Aorta (tissue), 5 donors: ENCODE data around the gene PTPRN2. TPM values are rescaled to one million over a fixed set of nuclear protein-coding genes. Genes with fewer than 3 reads are reported as not detected.
A peak's percentile ranks its signal among the peaks of the same experiment; 100 is the strongest.

Source experiments
- ATAC-seq: fragments of 200-7000 bp; cut with Tn5 transposase; one replicate; pipeline ENCODE4 v1.9.1; 2022; ENCODE audit warnings: moderate library complexity; ENCODE audit not compliant: low FRiP score
- DNase-seq, 2 donors: peaks; one replicate each; pipeline ENCODE4 v3.0.0-alpha.2; 2020
- H3K27ac ChIP-seq, 2 donors: one replicate each; pipeline ENCODE4 v1.5.1; 2013; ENCODE audit warnings: low read length in 2 of 2, mild to moderate bottlenecking in 2 of 2, moderate library complexity in 2 of 2, control low read depth in 1 of 2, inconsistent platforms in 1 of 2, low read depth in 1 of 2
- H3K27me3 ChIP-seq, 2 donors: one replicate each; pipeline ENCODE4 v1.6.1; 2013; ENCODE audit warnings: control low read depth in 1 of 2, low read length in 1 of 2, mild to moderate bottlenecking in 1 of 2, moderate library complexity in 1 of 2; ENCODE audit not compliant: insufficient read depth in 2 of 2, control insufficient read depth in 1 of 2
- H3K36me3 ChIP-seq, 2 donors: one replicate each; pipeline ENCODE4 v1.6.1; 2013; ENCODE audit warnings: control low read depth in 1 of 2, low read length in 1 of 2, mild to moderate bottlenecking in 1 of 2; ENCODE audit not compliant: insufficient read depth in 2 of 2, control insufficient read depth in 1 of 2
- H3K4me1 ChIP-seq, 2 donors: one replicate each; pipeline ENCODE4 v1.6.1; 2013; ENCODE audit warnings: low read length in 2 of 2, control low read depth in 1 of 2, mild to moderate bottlenecking in 1 of 2, moderate library complexity in 1 of 2; ENCODE audit not compliant: insufficient read depth in 2 of 2, control insufficient read depth in 1 of 2
- H3K4me3 ChIP-seq, 2 donors: one replicate each; pipeline ENCODE4 v1.5.1; 2013; ENCODE audit warnings: low read length in 2 of 2, control low read depth in 1 of 2, mild to moderate bottlenecking in 1 of 2
- H3K9me3 ChIP-seq: one replicate; pipeline ENCODE4 v1.6.1; 2013; ENCODE audit warnings: mild to moderate bottlenecking, low read length; ENCODE audit not compliant: control insufficient read depth
- WGBS, 2 donors: extraction: QIAGEN DNeasy Blood & Tissue Kit; methylation state at CpG; one replicate each; pipeline ENCODE4 v1.1.7; 2013; 5-methylcytosine and 5-hydroxymethylcytosine counted together
- intact Hi-C, 2 donors: fragments of 100-400 bp; cut with DNase I; formaldehyde crosslinking; loops; one replicate each; pipeline versions ENCODE4 v1.14.2 to v1.15.0; 2022
- polyA plus RNA-seq, 2 donors: library from polyadenylated mRNA; stranded (reverse); fragments of 200-250 nt; gene quantifications; one replicate each; pipeline ENCODE4 v1.2.3, GENCODE V29; 2013
- total RNA-seq, 2 donors: library from RNA; stranded (reverse); fragmentation: NEBNext Ultra II Directional; extraction: Animal tissue kit (Norgen Biotek cat#: 25700); gene quantifications; one replicate each; pipeline ENCODE4 v1.2.1, GENCODE V29; 2021
- donor health status: healthy with polysubstance abuse.
- donor health status: Bipolar disorder and iron deficiency.
- donor health status: DM: no; HTN: no; CAD: no.
- donor health status: DM: no; HTN: no; CAD: no.
- donor health status: DM: yes; HTN: yes; CAD: no.

PTPRN2 gene
- total and polyA plus RNA-seq, 4 donors, result 0.67 to 3.3 (median 1.4) TPM

DNA sequence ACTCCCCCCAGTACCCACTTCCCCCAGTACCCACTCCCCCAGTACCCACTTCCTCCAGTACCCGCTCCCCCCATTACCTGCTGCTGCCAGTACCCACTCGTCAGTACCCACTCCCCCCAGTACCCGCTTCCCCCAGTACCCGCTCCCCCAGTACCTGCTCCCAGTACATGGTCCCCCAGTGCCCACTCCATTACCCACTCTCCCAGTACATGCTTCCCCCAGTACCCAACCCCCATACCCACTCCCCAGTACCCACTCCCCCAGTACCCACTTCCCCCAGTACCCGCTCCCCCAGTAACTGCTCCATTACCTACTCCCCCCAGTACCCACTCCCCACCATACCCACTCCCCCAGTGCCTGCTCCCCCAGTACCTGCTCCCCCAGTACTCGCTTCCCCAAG, 700.2 kb downstream of the PTPRN2 start:
- Histone ChIP-seq H3K36me3 (no peaks in the 10 kb centered on the region), H3K9me3 (no peaks in the 10 kb centered on the region), H3K27me3 (no peaks in the 10 kb centered on the region), H3K27ac (no peak overlapping the region), H3K4me3 (no peak overlapping the region), H3K4me1 (no peaks in the 10 kb centered on the region)
- WGBS, 2 donors, result 75 to 83% methylated on average over 6 of the region's 6 CpGs
- DNase-seq, result peak in 1 of 2 donors; percentile 45
- intact Hi-C loops, result no loop called here
- ATAC-seq, result no peak

DNA sequence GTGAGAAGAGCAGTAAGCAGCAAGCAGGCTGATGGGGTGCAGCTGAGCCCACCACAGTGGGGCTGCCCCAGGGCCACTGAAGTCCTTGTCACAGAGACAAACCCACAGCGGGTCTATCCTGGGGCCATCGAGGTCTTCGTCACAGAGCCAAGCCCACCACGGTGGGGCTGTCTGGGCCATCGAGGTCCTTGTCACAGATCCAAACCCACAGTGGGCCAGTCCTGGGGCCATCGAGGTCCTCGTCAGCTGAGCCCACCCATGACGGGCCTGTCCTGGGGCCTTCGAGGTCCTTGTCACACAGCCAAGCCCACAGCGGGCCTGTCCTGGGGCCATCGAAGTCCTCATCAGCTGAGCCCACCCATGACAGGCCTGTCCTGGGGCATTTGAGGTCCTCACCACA, 700.9 kb downstream of the PTPRN2 start:
- ATAC-seq, result no peak
- H3K36me3 ChIP-seq, result no peaks in the 10 kb centered on the region
- 83% methylated on average over 11 of the region's 11 CpGs for whole genome bisulfite sequencing, 2 donors
- H3K4me1 ChIP-seq, result no peaks in the 10 kb centered on the region
- intact Hi-C loops, result no loop called here
- peak in 1 of 2 donors; percentile 32 for DNase-seq
- no peak overlapping the region for H3K27ac ChIP-seq
- H3K4me3 ChIP-seq, result no peak overlapping the region
- no peaks in the 10 kb centered on the region for H3K27me3 ChIP-seq
- peaks cover 1% of the 10 kb centered on the region for H3K9me3 ChIP-seq

DNA sequence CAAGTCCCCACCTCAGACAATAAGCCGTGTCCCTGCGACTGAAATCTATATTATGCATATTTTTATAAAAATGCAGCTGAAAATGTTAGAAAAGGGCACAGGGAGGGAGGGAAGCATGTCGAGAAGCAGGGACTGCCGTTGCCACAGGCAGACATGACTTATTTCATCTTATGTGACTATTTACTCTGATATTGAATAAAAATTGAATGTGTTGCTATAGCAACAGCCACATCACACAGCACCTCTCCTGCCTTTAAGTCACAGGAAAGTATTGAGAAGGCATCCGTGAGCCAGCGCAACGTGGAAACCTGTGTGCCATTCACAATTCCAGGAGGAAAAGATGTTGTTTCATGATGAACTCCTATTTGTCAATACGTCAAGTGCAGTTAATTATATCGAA, 701.4 kb downstream of the PTPRN2 start:
- no peak overlapping the region for H3K4me3 ChIP-seq
- H3K27me3 ChIP-seq, result no peaks in the 10 kb centered on the region
- intact Hi-C loops, result no loop called here
- ATAC-seq, result no peak
- peaks cover 3% of the 10 kb centered on the region for H3K9me3 ChIP-seq
- H3K4me1 ChIP-seq, result no peaks in the 10 kb centered on the region
- 74 to 77% methylated on average over 9 of the region's 9 CpGs for WGBS, 2 donors
- H3K36me3 ChIP-seq, result no peaks in the 10 kb centered on the region
- DNase-seq, result no peak
- no peak overlapping the region for H3K27ac ChIP-seq

DNA sequence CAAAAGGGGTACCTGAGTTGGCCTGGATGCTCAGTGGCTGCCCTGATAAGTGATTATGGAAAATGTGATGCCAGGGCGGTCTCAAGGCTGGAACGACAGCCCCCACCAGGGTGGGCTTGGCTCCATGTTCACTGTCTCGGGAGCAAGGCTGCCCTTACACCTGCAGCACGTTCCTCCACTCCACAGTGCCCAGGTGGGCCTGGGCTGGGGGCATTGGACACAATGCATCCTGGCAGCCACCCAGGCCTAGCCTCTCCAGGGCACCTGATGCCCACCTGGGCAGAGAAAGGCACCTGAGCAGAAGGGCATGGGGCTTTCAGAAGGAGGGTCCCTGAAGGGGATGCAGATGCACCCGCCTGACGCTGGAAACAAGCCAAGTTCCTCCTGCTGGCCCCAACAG, 702.5 kb downstream of the PTPRN2 start:
- H3K4me3 ChIP-seq, result no peak overlapping the region
- ATAC-seq (no peak), DNase-seq (peak in 1 of 2 donors; percentile 36)
- no peaks in the 10 kb centered on the region for H3K4me1 ChIP-seq
- H3K36me3 ChIP-seq, result no peaks in the 10 kb centered on the region
- no peaks in the 10 kb centered on the region for H3K27me3 ChIP-seq
- H3K27ac ChIP-seq, result no peak overlapping the region
- peaks cover 4% of the 10 kb centered on the region for H3K9me3 ChIP-seq
- intact Hi-C loops, result no loop called here
- WGBS, 2 donors, result 70 to 77% methylated on average over 6 of the region's 6 CpGs

DNA sequence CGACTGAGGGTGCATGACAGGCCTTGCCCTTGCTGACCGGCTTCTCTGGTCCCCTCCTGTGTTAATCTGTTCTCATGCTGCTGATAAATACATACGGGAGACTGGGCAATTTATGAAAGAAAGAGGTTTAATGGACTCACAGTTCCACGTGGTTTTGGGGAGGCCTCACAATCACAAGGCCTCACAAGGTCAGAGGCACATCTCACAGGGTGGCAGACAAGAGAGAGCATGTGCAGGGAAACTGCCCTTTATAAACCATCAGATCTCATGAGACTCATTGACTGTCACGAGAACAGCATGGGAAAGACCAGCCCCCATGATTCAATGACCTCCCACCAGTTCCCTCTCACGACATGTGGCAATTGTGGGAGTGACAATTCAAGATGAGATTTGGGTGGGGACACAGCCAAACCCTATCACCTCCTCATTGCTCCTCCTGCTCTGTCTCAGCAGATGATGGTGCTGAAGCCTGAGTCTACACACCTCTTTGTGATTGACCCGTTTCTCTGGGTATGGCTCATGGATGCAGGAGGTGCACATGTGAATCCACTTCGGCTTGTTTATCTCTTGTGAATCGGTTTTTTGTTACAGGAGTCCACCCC, 703.1 kb downstream of the PTPRN2 start:
- ATAC-seq, result no peak
- Histone ChIP-seq H3K4me1 (no peaks in the 10 kb centered on the region), H3K27ac (no peak overlapping the region), H3K9me3 (peaks cover 4% of the 10 kb centered on the region), H3K4me3 (no peak overlapping the region), H3K27me3 (no peaks in the 10 kb centered on the region), H3K36me3 (no peaks in the 10 kb centered on the region)
- WGBS, 2 donors, result 80 to 83% methylated on average over 9 of the region's 9 CpGs
- intact Hi-C loops, result no loop called here
- no peak for DNase-seq

DNA sequence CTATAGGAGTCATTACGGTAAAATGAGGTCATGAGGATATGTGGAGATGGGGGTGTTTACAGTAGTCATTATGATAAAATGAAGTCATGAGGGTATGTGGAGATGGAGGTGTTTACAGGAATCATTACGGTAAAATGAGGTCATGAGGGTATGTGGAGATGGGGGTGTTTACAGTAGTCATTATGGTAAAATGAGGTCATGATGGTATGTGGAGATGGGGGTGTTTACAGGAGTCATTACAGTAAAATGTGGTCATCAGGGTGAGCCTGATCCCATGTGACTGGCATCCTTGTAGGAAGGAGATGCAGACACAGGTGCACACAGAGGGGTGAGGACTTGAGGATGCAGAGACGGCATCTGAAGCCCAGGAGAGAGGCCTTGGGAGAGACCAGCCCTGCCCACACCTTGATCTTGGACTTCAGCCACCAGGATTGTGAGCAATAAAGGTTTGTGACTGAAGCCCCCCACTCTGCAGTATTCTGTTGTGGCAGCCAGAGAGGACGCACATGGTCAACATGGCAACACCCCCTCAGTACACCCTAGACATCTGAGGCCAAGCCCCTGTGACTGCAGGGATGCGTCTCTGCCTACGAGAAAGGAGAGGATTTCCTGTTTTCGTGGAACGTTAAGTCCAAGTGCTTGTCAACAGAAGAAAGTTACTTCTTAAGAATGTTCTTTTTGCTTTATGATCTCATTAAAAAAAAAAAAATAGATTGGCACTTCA, 706.4 kb downstream of the PTPRN2 start:
- DNase-seq (no peak), ATAC-seq (no peak)
- Histone ChIP-seq H3K4me1 (no peaks in the 10 kb centered on the region), H3K36me3 (no peaks in the 10 kb centered on the region), H3K27me3 (no peaks in the 10 kb centered on the region), H3K4me3 (no peak overlapping the region), H3K9me3 (peaks cover 4% of the 10 kb centered on the region), H3K27ac (no peak overlapping the region)
- 80 to 85% methylated on average over 8 of the region's 8 CpGs for WGBS, 2 donors
- intact Hi-C loops, result no loop called here

DNA sequence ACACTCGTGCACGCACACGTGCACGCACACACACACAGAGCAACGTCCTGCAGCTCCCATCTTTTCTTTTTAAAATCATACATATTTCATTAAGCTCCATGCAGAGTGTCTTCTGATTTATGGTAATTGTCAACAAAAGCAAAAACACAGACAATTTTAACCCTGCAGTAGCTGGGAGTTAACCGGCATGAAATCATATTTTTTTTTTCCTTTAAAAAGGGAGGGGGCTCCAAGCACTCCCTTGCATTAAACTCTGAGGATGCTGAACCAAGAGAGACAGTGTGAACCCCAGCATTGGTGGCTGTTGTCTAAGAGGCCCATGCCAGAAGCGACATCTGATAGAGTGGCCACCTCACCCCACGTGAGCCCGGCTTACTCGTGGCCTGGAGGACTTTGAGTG, 708.2 kb downstream of the PTPRN2 start:
- intact Hi-C loops, result no loop called here
- DNase-seq (no peak), ATAC-seq (no peak)
- WGBS, 2 donors, result 85 to 88% methylated on average over 10 of the region's 10 CpGs
- Histone ChIP-seq H3K27me3 (no peaks in the 10 kb centered on the region), H3K9me3 (peaks cover 4% of the 10 kb centered on the region), H3K27ac (no peak overlapping the region), H3K4me3 (no peak overlapping the region), H3K36me3 (no peaks in the 10 kb centered on the region), H3K4me1 (no peaks in the 10 kb centered on the region)

DNA sequence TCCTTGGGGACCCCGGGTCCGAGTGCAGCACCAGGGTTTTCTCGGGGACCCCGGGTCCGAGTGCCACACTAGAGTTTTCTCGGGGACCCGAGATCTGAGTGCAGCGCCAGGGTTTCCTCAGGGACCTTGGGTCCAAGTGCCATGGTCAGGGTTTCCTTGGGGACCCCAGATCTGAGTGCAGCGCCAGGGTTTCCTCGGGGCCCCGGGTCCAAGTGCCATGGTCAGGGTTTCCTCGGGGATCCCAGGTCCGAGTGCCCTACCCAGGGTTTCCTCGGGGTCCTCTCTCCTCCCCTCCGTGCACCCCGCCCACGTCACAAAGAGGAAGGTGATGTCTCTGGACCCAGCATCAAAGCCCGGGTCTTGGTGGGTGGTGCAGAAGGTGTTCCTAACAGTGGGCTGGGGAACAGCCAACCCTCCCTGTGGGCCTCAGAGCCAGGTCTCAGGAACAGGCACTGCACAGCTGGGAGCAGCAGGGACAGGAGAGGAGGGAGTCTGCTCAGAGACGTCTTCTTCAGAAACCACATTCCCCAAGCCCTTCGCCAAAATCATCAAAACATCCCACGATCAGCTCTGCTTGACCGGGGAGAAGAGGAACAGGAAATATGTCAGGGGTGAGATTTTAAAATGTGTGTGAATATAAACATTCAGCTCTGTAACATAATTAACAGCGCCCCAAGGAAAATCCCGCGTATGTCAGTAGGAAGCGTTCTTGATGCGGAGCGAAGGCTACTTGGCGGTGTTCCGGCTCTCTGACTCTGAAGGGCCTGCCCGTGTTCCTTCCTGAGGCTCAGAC, 710.1 kb downstream of the PTPRN2 start:
- intact Hi-C loops, result no loop called here
- no peak for ATAC-seq

More for the DNA sequence above, 710.1 kb downstream of the PTPRN2 start:
- no peak for DNase-seq
- Histone ChIP-seq H3K36me3 (no peaks in the 10 kb centered on the region), H3K27me3 (no peaks in the 10 kb centered on the region), H3K9me3 (peaks cover 4% of the 10 kb centered on the region), H3K27ac (no peak overlapping the region), H3K4me1 (no peaks in the 10 kb centered on the region), H3K4me3 (no peak overlapping the region)
- 68 to 69% methylated on average over 30 to 31 of the region's 31 CpGs for WGBS, 2 donors
